Measurements from ENCODE around the gene HOXA9.

Gene HOXA9

DNA sequence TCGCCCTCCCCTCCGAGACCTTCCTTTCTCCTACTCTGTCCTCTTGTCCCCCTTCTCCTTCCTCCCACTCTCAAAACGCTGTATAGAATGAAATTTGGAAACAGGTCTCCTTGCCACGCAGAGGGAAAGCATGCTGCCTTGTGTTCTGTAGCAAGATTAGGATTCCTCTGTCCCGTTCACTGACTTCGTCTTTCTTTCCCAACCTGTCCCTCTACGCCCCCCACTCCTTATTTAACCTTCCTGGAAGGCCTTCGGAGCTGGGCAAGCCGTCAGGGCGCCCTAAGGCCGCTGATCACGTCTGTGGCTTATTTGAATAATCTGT, 1.3 kb downstream of the HOXA9 start:
- H3K36me3 ChIP-seq (replicated peaks) = no peaks in the 10 kb centered on the region
- in situ Hi-C loops (cut with HindIII; ENCODE audit: low pct_ligation_motif_present, low sequenced_read_pairs) = loop anchor here (10.0 kb wide), 1 partner anchor 789 kb away; no protein-coding TSS in a partner anchor
- peaks cover 96% of the 10 kb centered on the region for H3K27me3 ChIP-seq (replicated peaks)
- no peak for DNase-seq
- no peak overlapping the region for H3K4me3 ChIP-seq (ENCODE audit: low read depth, low read length)
- TF ChIP-seq, protein P1, sequence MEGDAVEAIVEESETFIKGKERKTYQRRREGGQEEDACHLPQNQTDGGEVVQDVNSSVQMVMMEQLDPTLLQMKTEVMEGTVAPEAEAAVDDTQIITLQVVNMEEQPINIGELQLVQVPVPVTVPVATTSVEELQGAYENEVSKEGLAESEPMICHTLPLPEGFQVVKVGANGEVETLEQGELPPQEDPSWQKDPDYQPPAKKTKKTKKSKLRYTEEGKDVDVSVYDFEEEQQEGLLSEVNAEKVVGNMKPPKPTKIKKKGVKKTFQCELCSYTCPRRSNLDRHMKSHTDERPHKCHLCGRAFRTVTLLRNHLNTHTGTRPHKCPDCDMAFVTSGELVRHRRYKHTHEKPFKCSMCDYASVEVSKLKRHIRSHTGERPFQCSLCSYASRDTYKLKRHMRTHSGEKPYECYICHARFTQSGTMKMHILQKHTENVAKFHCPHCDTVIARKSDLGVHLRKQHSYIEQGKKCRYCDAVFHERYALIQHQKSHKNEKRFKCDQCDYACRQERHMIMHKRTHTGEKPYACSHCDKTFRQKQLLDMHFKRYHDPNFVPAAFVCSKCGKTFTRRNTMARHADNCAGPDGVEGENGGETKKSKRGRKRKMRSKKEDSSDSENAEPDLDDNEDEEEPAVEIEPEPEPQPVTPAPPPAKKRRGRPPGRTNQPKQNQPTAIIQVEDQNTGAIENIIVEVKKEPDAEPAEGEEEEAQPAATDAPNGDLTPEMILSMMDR (IDR thresholded peaks at IDR 0.05; ENCODE audit: low read depth, low read length, missing control alignments) = no peak
- no peak overlapping the region for H3K27ac ChIP-seq

DNA sequence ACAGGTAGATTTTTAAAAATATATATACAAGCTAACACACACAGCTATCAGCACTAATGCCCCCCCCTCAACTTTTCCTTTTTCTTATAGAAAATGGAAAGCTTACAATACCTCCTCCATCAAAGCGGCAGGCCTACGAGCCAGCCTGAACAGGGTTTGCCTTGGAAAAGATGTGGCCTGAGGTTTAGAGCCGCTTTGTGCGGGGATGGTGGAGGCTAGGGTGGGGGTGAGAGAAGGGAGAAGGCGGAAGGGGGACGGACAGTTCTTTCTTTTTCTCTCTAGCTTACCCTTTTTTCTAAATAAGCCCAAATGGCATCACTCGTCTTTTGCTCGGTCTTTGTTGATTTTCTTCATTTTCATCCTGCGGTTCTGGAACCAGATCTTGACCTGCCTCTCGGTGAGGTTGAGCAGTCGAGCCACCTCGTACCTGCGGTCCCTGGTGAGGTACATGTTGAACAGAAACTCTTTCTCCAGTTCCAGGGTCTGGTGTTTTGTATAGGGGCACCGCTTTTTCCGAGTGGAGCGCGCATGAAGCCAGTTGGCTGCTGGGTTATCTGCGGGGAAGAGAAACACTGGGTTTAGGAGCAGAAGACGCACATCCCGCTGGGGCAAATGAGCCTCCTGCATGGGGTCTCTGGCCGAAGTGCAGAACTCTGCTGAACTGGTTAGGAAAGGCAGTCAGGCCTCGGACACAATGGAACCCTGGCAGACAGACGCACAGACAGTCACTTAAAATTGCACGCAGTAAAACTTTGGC, 1.9 kb downstream of the HOXA9 start:
- in situ Hi-C loops (cut with HindIII; ENCODE audit: low pct_ligation_motif_present, low sequenced_read_pairs) = loop anchor here (10.0 kb wide), 1 partner anchor 789 kb away; no protein-coding TSS in a partner anchor
- TF ChIP-seq, protein P1 (IDR thresholded peaks at IDR 0.05; ENCODE audit: low read depth, low read length, missing control alignments) = no peak
- no peaks in the 10 kb centered on the region for H3K36me3 ChIP-seq (replicated peaks)
- no peak for DNase-seq
- no peak overlapping the region for H3K4me3 ChIP-seq (ENCODE audit: low read depth, low read length)
- no peak overlapping the region for H3K27ac ChIP-seq
- H3K27me3 ChIP-seq (replicated peaks) = peaks cover 96% of the 10 kb centered on the region

DNA sequence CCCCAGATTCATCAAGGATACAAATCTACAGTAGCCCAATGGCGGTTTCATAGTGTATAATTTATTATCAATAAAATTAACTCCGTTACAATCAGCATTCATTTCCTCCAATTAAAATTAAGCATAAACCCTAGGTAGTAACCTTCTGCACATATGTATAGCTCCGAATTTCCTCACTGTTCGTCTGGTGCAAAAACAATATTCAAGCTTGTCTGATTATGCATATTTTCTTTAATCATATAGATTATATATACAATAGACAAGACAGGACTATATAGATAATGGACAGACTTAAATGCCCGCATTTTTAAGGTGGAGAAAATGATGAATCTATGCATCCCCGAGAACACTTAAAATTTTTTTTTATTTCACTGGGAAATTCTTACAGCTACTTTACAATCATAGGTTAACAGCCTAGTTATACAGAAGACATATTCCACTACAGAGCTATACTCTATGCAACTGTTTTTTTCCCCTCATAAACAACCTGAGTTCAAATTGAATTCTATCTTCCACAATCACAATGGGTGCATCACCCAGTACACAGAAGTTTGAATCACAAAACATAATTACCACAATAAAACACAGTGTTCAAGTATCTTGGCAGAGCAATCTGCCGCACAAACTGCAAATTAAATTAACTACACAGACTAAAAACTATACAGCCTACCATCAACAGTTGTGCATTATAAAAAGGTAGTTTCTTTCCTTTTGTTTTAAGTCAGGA, 2.6 kb downstream of the HOXA9 start:
- Histone ChIP-seq H3K36me3 (replicated peaks) (no peaks in the 10 kb centered on the region), H3K27me3 (replicated peaks) (peaks cover 96% of the 10 kb centered on the region), H3K4me3 (ENCODE audit: low read depth, low read length) (no peak overlapping the region), H3K27ac (no peak overlapping the region)
- DNase-seq = no peak
- TF ChIP-seq, protein P1 (IDR thresholded peaks at IDR 0.05; ENCODE audit: low read depth, low read length, missing control alignments) = no peak
- in situ Hi-C loops (cut with HindIII; ENCODE audit: low pct_ligation_motif_present, low sequenced_read_pairs) = loop anchor here (10.0 kb wide), 1 partner anchor 788 kb away; no protein-coding TSS in a partner anchor

DNA sequence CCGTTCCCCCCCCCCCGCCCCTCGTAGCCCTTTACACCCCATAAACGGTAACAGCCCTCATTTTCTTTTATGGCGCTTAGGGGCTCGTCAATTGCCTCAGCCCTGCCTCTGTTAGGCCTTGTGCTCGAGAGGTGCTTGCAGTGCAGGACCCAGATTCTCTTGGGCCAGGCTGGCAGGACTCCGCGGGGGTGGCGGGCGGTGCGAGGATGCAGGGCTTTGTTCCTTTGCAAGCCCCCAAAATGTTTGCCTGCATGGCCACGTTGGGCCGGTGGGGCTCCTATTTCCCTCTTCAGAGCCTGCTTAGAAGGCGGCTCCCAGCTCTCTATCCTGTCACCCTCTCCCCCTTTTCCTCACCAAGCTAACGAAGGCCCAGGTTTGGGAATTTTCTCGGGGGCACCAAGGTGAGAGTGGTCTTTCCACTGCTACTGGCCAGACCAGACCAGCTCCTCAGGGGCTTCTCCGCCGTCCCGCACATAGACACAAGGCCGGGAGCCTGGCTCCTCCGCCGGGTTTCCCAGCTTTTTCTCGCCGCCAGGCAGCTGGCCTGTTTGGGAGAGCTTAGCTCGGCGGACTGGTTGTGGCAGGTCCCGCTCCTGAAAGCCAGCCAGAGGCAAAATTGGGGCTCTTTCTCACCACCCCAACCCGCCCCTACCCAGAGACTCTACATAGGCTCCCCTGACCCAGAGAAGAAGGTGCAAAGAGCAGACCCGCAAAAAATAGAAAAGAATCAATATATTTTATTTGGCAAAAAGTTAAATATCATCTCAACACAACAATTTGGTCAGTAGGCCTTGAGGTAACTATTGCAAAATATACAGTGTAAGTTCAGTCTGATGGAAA, 3.4 kb downstream of the HOXA9 start:
- in situ Hi-C loops (cut with HindIII; ENCODE audit: low pct_ligation_motif_present, low sequenced_read_pairs) = loop anchor here (10.0 kb wide), 1 partner anchor 787 kb away; no protein-coding TSS in a partner anchor
- H3K27ac ChIP-seq = no peak overlapping the region
- peaks cover 96% of the 10 kb centered on the region for H3K27me3 ChIP-seq (replicated peaks)
- no peak for DNase-seq
- no peak overlapping the region for H3K4me3 ChIP-seq (ENCODE audit: low read depth, low read length)
- TF ChIP-seq, protein P1 (IDR thresholded peaks at IDR 0.05; ENCODE audit: low read depth, low read length, missing control alignments) = no peak
- no peaks in the 10 kb centered on the region for H3K36me3 ChIP-seq (replicated peaks)

DNA sequence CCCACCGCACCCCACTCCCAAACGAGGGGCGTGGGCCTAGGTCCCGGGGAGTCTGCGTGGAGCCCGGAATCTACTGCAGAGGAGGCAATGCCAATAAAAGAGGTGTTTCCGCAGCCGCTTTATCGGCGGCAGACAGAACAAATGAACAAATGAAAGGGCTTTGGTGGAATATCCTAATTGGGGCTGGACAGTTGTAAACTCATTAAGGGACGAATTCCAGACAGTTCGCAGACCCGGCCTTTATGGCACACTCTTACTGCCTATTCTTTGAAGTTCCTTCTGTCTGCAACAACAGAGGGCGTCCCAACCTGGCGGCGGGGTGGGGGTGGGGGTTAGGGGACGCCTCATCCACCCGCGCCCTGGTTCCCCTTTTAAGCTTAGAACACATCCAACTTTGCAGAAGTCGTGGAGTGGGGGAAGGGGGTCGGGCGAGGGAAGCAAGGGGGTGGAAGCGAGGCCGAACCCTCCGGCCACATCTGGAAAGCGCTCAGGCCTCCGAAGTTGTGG, 4.1 kb downstream of the HOXA9 start:
- Histone ChIP-seq H3K4me3 (ENCODE audit: low read depth, low read length) (no peak overlapping the region), H3K36me3 (replicated peaks) (no peaks in the 10 kb centered on the region), H3K27ac (no peak overlapping the region), H3K27me3 (replicated peaks) (peaks cover 96% of the 10 kb centered on the region)
- DNase-seq = no peak
- in situ Hi-C loops (cut with HindIII; ENCODE audit: low pct_ligation_motif_present, low sequenced_read_pairs) = loop anchor here (10.0 kb wide), 1 partner anchor 786 kb away; no protein-coding TSS in a partner anchor
- TF ChIP-seq, protein P1 (IDR thresholded peaks at IDR 0.05; ENCODE audit: low read depth, low read length, missing control alignments) = no peak

Measured in brain microvascular endothelial cell (primary cell).